Fibroblast of villous mesenchyme (primary cell): ENCODE results near the gene NKIRAS1. TPM values are rescaled to one million over a fixed set of nuclear protein-coding genes. Genes with fewer than 3 reads are reported as not detected.

Experiments
- DNase-seq: peaks from one replicate; pipeline ENCODE4 v3.0.0-alpha.2; 2010; ENCODE audit warnings: low read depth
- H3K4me3 ChIP-seq: 2 replicates; pipeline ENCODE4 v1.5.1; 2011; ENCODE audit warnings: low read depth, mild to moderate bottlenecking, low read length
- total RNA-seq: library from RNA; depleted of rRNA; stranded (reverse); fragments of >200 nt; gene quantifications from 2 replicates; pipeline ENCODE4 v1.2.3, GENCODE V29; 2012
- TF ChIP-seq, protein P1 (sequence below): IDR thresholded peaks from 2 replicates; pipeline ENCODE4 v1.5.1; 2012; ENCODE audit warnings: low read depth, mild to moderate bottlenecking, low read length; ENCODE audit not compliant: insufficient read depth

NKIRAS1 gene
- total RNA-seq, 1 donor: 28.1 TPM

DNA sequence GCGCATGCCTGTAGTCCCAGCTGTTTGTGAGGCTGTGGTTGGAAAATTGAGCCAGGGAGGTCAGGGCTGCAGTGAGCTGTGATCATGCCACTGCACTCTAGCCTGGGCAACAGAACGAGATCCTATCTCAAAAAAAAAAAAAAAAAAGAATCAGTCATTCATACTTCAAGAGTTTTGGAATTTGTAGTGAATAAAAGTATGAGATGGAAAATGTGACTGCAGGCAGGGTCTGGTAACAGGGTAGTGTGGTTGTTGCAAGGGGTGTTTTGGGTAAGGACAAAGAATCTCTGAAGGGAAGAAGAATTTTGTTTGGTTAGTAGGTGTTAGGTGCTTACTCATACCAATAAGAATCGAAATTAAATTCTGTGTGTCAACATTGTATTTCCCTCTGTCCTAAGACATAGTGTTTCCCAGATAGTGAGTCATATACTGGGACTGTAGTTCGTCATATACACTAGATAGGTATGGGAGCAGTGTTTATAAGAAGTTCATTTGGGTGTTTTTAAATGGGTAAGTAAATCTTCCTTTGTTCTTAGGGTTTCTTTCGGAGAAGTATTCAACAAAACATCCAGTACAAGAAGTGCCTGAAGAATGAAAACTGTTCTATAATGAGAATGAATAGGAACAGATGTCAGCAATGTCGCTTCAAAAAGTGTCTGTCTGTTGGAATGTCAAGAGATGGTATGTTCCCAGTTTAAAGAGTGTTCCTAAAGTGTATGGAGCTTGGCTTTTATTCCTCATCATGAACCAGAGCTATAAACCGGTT, 42.5 kb upstream of the NKIRAS1 start:
- DNase-seq: peak; percentile 87
- TF ChIP-seq, protein P1, sequence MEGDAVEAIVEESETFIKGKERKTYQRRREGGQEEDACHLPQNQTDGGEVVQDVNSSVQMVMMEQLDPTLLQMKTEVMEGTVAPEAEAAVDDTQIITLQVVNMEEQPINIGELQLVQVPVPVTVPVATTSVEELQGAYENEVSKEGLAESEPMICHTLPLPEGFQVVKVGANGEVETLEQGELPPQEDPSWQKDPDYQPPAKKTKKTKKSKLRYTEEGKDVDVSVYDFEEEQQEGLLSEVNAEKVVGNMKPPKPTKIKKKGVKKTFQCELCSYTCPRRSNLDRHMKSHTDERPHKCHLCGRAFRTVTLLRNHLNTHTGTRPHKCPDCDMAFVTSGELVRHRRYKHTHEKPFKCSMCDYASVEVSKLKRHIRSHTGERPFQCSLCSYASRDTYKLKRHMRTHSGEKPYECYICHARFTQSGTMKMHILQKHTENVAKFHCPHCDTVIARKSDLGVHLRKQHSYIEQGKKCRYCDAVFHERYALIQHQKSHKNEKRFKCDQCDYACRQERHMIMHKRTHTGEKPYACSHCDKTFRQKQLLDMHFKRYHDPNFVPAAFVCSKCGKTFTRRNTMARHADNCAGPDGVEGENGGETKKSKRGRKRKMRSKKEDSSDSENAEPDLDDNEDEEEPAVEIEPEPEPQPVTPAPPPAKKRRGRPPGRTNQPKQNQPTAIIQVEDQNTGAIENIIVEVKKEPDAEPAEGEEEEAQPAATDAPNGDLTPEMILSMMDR: no peak
- H3K4me3 ChIP-seq: no peak overlapping the region

DNA sequence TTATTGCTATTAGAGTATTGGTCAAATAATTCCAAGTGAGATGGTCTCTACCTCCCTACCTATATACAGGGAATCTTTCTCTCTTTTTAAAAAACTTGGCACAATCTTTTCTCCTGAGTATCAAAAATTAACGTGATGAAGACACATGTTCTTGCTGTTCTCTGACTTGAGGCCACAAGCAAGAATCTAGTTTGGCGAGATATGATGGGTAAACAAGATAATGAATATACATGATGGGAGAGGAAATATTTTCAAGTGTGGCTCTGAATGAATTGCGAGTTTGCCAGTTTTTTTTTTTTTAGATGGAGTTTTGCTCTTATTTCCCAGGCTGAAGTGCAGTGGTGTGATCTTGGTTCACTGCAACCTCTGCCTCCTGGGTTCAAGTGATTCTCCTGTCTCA, 39.9 kb upstream of the NKIRAS1 start:
- DNase-seq: no peak
- no peak overlapping the region for H3K4me3 ChIP-seq
- TF ChIP-seq, protein P1: no peak

DNA sequence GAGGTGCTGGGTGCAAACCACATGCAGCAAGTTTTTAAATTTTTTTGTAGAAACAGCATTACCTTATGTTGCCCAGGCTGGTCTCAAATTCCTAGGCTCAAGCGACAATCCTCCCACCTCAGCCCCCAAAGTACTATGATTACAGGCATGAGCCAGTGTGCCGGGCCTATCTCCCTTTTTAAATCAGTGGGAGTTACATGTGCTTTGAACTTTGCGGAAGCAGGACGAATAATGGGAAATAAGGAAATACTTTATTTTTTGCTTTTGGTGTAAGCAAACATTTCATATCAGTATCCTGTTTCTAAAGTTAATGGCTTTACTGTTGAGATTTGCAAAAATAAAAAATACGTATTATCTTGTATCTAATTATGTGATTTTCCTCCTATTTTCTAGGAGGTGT, 37.4 kb upstream of the NKIRAS1 start:
- TF ChIP-seq, protein P1: no peak

DNA sequence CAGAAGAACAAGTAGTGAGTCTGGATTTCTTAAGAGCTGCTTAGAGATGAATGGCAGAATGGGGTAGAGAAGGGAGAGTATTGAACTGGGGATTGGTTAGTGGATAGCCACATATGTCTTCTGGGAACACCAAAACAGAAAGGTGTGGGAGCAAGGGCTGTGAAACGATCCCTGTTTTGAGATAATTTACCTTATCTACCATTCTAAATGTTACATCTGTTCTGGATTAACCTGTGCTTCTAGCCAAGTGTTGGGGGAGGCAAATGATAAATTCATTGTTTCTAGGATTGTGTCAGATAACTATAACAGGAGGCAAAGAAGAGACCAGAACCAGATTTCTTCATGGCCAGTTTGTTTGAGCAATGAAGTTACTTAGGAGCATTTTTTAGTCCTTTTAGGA, 36.7 kb upstream of the NKIRAS1 start:
- H3K4me3 ChIP-seq: no peak overlapping the region
- no peak for DNase-seq
- TF ChIP-seq, protein P1: no peak

More for the DNA sequence above, 37.4 kb upstream of the NKIRAS1 start:
- DNase-seq: no peak
- no peak overlapping the region for H3K4me3 ChIP-seq

DNA sequence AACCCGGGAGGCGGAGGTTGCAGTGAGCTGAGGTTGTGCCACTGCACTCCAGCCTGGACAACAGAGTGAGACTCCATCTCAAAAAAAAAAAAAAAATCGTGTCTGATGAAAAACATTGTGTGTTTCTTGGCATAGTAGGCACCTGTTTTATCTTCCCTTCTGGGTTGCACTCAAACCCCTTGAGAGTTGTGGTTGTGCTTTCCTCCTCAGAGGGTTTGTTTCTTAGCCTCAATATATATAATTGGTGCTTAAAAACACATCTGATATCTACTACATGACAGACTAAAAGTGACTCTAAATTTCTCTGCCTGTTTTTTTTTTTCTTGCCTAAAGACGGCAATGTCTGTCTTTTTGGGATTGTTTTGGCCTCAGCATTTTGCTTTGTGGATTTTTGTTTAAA, 35.9 kb upstream of the NKIRAS1 start:
- no peak for DNase-seq
- TF ChIP-seq, protein P1: no peak
- no peak overlapping the region for H3K4me3 ChIP-seq

DNA sequence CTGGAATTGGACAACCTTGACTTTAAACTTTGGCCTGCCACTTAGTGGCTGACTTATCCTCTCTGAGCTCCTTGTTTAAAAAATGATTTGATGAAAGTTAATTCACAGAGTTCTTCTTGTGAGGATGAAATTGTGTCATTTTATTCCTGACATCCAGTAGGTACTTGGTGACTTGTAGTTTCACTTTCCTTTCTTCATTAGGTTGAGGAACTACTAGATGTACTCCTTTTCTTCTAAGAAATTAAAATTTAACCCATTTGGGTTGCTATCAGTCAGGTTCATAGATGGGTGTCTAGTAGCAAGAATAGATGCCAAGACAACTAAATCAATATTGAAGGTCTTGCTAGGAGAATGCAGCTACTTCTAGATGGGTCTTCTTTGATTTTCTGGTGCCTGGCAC, 33.5 kb upstream of the NKIRAS1 start:
- TF ChIP-seq, protein P1: no peak
- H3K4me3 ChIP-seq: no peak overlapping the region
- no peak for DNase-seq

DNA sequence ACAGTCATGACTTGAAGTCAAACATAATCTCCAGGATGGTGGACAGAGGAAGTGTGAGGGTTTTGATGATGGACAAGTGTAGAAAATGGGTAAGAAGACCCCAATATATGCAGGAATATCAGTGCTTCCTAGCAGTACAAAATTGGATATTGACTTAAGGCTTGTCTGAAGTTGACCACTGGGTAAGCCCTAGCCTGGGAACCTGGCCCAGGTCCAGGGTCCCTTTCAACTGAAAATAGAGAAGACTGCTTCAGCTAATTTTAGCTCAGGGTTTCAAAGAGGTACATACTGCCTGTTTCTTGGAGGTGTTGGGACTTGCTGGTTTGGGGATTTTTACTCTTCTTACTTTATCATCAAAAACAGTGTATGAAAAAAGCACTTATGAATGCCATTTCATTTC, 33.0 kb upstream of the NKIRAS1 start:
- no peak overlapping the region for H3K4me3 ChIP-seq
- TF ChIP-seq, protein P1: no peak
- DNase-seq: no peak
